Activated CD4-positive, alpha-beta T cell treated with anti-CD3 and anti-CD28 coated beads, Interleukin-2, Interleukin-6, amounts not matched to agents 100 ng/mL and 50 ng/mL, durations not matched to agents 16 hours and 8 hours (primary cell): ENCODE measurements around the gene IGF2R.
"Not testable (repeated sequence)": the region's sequence is repeated elsewhere in the genome, so short reads cannot be mapped to it uniquely, and the experiment has no call there.

ENCODE experiments used
- DNase-seq: peaks from one replicate; pipeline ENCODE4 v3.0.0-alpha.2; 2020

Gene IGF2R

GRCh38 chr6:159968295-159969203, at the start of gene IGF2R:
Gene IGF2R (plus strand): TSS chr6:159969082. CDS start chr6:159969247, 165 bp downstream.
- DNase-seq: peak; percentile 95

- DNase-seq: no peak
Observed at GRCh38 chr6:159919800-159920199, 49.1 kb upstream of the IGF2R start.

- not testable (repeated sequence) for DNase-seq
Observed at GRCh38 chr6:159924150-159924549, 44.7 kb upstream of the IGF2R start.

GRCh38 chr6:159926542-159927203, 42.2 kb upstream of the IGF2R start:
- no peak for DNase-seq

GRCh38 chr6:159929819-159930218, 39.1 kb upstream of the IGF2R start:
- DNase-seq: peak; percentile 51

- DNase-seq: peak; percentile 90
Observed at GRCh38 chr6:159931112-159931511, 37.8 kb upstream of the IGF2R start.

- DNase-seq: no peak
Observed at GRCh38 chr6:159931846-159932245, 37.0 kb upstream of the IGF2R start.

GRCh38 chr6:159933077-159933476, 35.8 kb upstream of the IGF2R start:
- no peak for DNase-seq

GRCh38 chr6:159934181-159934580, 34.7 kb upstream of the IGF2R start:
- no peak for DNase-seq

- no peak for DNase-seq
Observed at GRCh38 chr6:159935065-159935464, 33.8 kb upstream of the IGF2R start.

GRCh38 chr6:159935633-159936032, 33.2 kb upstream of the IGF2R start:
- no peak for DNase-seq

- no peak for DNase-seq
Observed at GRCh38 chr6:159939591-159940016, 29.3 kb upstream of the IGF2R start.

- peak; percentile 73 for DNase-seq
Observed at GRCh38 chr6:159941286-159942113, 27.4 kb upstream of the IGF2R start.

GRCh38 chr6:159943101-159943632, 25.7 kb upstream of the IGF2R start:
- DNase-seq: no peak

- no peak for DNase-seq
Observed at GRCh38 chr6:159943968-159944598, 24.8 kb upstream of the IGF2R start.

- no peak for DNase-seq
Observed at GRCh38 chr6:159945801-159946392, 23.0 kb upstream of the IGF2R start.

- no peak for DNase-seq
Observed at GRCh38 chr6:159946912-159947311, 22.0 kb upstream of the IGF2R start.

- no peak for DNase-seq
Observed at GRCh38 chr6:159948199-159948598, 20.7 kb upstream of the IGF2R start.

- no peak for DNase-seq
Observed at GRCh38 chr6:159951772-159952171, 17.1 kb upstream of the IGF2R start.

GRCh38 chr6:159952289-159953005, 16.4 kb upstream of the IGF2R start:
- DNase-seq: no peak

GRCh38 chr6:159953091-159953601, 15.7 kb upstream of the IGF2R start:
- no peak for DNase-seq
